HG02852 (cell line): ENCODE data around the gene TST.
A peak's percentile ranks its signal among the peaks of the same experiment; 100 is the strongest.

Experiments used
- ATAC-seq: cut with Tn5 transposase; IDR thresholded peaks from one replicate; pipeline ENCODE4 v1.9.1; 2021; ENCODE audit warnings: mild to moderate bottlenecking, moderate library complexity; ENCODE audit not compliant: unreplicated experiment

Gene TST

GRCh38 chr22:36988075-36988832 lies 31.0 kb downstream of the TST start:
- ATAC-seq, result no peak

GRCh38 chr22:36986242-36986821 lies 32.9 kb downstream of the TST start:
- no peak for ATAC-seq

- ATAC-seq, result no peak
These were observed 33.9 kb downstream of the TST start for GRCh38 chr22:36985211-36985889.

- no peak for ATAC-seq
These were observed 37.1 kb downstream of the TST start for GRCh38 chr22:36982136-36982535.

- ATAC-seq, result no peak
These were observed 37.9 kb downstream of the TST start for GRCh38 chr22:36981247-36981775.

- ATAC-seq, result no peak
These were observed 40.0 kb downstream of the TST start for GRCh38 chr22:36979016-36979910.

- peak; percentile 56 for ATAC-seq
These were observed 41.1 kb downstream of the TST start for GRCh38 chr22:36977947-36978660.

- ATAC-seq, result no peak
These were observed 41.8 kb downstream of the TST start for GRCh38 chr22:36977401-36977861.

- ATAC-seq, result no peak
These were observed 42.6 kb downstream of the TST start for GRCh38 chr22:36976606-36977005.

- no peak for ATAC-seq
These were observed 47.7 kb downstream of the TST start for GRCh38 chr22:36971341-36972125.

GRCh38 chr22:36968249-36968964 lies 50.8 kb downstream of the TST start:
- no peak for ATAC-seq

- no peak for ATAC-seq
These were observed 52.3 kb downstream of the TST start for GRCh38 chr22:36966851-36967540.

GRCh38 chr22:36965696-36966095 lies 53.6 kb downstream of the TST start:
- ATAC-seq, result no peak

- no peak for ATAC-seq
These were observed 55.1 kb downstream of the TST start for GRCh38 chr22:36964106-36964505.

- ATAC-seq, result no peak
These were observed 55.9 kb downstream of the TST start for GRCh38 chr22:36963302-36963701.

- ATAC-seq, result no peak
These were observed 57.6 kb downstream of the TST start for GRCh38 chr22:36961626-36962025.
